HG03045 (cell line): ENCODE data around the gene KIF2C.
"Not testable (repeated sequence)": the region's sequence is repeated elsewhere in the genome, so short reads cannot be mapped to it uniquely, and the experiment has no call there.

Experiments
- ATAC-seq: cut with Tn5 transposase; IDR thresholded peaks from one replicate; pipeline ENCODE4 v1.9.1; 2021; ENCODE audit warnings: mild to moderate bottlenecking, moderate library complexity; ENCODE audit not compliant: unreplicated experiment

The KIF2C gene

DNA sequence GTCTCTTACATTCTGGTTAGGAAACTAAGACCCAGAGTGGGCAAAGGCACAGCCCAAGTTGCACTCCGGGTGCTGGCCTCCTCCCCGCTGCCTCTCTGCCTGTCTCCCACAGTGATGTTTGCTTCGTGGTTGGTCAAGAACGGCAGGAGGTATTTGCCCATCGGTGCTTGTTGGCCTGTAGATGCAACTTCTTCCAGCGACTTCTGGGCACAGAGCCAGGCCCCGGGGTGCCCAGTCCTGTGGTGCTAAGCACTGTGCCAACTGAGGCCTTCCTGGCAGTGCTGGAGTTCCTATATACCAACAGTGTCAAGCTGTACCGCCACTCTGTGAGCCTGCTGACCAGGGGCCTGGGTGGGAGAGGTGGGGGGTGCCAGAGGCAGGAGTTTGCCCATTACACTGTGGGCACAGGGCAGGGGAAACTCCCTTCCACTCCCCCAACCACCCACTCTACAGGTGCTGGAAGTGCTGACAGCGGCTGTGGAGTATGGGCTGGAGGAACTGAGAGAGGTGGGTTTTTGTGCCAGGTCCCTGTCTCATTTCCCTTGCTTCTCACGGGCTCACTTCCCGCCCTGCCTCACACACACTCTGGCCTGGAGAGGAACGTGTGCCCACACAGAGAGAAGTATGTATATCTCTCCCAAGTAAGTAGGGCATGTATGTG is 70.6 kb downstream of the KIF2C start:
- no peak for ATAC-seq

- not testable (repeated sequence) for ATAC-seq
Measured at GRCh38 chr1:44810762-44811105, 71.1 kb downstream of the KIF2C start.

DNA sequence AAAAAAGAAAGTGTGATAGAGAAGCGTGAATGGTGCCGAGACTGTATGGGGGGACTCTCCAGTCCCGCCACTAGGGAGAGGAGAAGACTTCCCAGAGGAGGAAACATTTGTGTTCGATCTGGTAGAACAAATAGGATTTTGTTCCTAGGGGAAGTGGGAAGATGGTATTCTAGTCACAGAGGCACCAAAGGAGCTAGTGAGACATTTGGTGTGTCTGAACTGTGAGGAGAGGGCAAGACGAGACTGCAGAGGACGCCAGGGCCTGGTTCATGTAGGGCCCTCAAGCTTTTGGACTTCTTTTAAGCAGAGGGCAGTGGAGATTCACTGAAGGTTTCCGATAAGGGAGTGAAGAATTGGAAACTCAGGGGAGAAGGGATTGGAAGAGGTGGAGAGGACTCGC is 71.6 kb downstream of the KIF2C start:
- no peak for ATAC-seq

DNA sequence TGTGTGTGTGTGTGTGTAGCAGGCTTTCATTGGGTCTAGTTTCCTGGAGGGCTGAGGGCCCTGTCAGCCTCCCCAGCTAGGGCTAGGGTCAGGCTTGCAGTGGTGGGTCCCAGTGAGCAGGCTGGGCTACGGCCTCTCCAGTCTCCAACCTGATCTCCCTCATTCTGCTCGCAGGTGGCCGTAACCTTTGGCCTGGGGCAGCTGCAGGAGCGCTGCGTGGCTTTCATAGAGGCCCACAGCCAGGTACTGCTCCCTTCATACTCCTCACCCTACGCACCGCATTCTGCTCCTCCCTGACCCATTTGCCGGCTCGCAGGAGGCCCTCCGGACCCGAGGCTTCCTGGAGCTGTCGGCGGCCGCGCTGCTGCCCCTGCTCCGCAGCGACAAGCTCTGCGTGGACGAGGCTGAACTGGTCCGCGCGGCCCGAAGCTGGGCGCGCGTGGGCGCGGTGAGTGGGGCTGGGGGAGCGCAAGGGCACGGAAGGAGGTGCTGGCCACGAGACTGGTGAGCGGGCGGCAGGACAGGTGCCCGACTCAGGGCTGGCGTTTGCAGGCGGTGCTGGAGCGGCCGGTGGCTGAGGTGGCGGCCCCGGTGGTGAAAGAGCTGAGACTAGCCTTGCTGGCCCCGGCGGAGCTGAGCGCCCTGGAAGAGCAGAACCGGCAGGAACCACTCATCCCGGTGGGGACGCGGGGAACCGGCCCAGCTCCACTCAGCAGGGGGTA is 73.3 kb downstream of the KIF2C start:
- ATAC-seq, result no peak

GRCh38 chr1:44815926-44816325 is 76.3 kb downstream of the KIF2C start:
- not testable (repeated sequence) for ATAC-seq

GRCh38 chr1:44817307-44817706 is 77.7 kb downstream of the KIF2C start:
- no peak for ATAC-seq
